Measurements from ENCODE around the gene ATP11A.

DNA sequence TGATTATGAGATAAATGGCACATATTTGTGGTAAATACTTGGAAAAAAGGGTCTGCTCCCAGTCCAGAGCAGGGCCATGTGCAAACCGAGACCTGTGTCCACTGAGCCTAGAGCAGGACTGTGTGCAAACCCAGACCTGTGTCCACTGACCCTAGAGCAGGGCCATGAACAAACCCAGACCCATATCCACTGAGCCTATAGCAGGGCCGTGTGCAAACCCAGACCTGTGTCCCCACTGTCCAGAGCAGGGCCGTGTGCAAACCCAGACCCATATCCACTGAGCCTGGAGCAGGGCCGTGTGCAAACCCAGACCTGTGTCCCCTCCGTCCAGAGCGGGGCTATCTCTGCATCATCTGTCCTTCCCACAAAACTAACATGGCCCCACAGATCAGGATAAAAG, 136.0 kb downstream of the ATP11A start:
- TF ChIP-seq, protein P1, sequence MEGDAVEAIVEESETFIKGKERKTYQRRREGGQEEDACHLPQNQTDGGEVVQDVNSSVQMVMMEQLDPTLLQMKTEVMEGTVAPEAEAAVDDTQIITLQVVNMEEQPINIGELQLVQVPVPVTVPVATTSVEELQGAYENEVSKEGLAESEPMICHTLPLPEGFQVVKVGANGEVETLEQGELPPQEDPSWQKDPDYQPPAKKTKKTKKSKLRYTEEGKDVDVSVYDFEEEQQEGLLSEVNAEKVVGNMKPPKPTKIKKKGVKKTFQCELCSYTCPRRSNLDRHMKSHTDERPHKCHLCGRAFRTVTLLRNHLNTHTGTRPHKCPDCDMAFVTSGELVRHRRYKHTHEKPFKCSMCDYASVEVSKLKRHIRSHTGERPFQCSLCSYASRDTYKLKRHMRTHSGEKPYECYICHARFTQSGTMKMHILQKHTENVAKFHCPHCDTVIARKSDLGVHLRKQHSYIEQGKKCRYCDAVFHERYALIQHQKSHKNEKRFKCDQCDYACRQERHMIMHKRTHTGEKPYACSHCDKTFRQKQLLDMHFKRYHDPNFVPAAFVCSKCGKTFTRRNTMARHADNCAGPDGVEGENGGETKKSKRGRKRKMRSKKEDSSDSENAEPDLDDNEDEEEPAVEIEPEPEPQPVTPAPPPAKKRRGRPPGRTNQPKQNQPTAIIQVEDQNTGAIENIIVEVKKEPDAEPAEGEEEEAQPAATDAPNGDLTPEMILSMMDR (IDR thresholded peaks at IDR 0.05): no peak
- TF ChIP-seq POLR2A (IDR thresholded peaks at IDR 0.05): no peak
